Ascending aorta (tissue), 2 donors: Measurements from ENCODE around the gene CCNL2. TPM values are rescaled to one million over a fixed set of nuclear protein-coding genes. Genes with fewer than 3 reads are reported as not detected.

Experiments
- DNase-seq, 2 donors: peaks; one replicate each; pipeline ENCODE4 v3.0.0-alpha.2; 2019; ENCODE audit warnings: low spot score in 2 of 2
- H3K27ac ChIP-seq, 2 donors: fragments of 200-600 bp; sonication (generic); one replicate each; pipeline ENCODE4 v1.5.1; 2016 to 2017; ENCODE audit warnings: mild to moderate bottlenecking in 1 of 2
- H3K27me3 ChIP-seq: fragments of 200-600 bp; sonication (generic); one replicate; pipeline ENCODE4 v1.5.1; 2017
- H3K36me3 ChIP-seq, 2 donors: fragments of 200-600 bp; sonication (generic); one replicate each; pipeline ENCODE4 v1.5.1; 2016
- H3K4me1 ChIP-seq, 2 donors: fragments of 200-600 bp; sonication (generic); one replicate each; pipeline ENCODE4 v1.5.1; 2016 to 2017; ENCODE audit warnings: mild to moderate bottlenecking in 1 of 2
- H3K4me3 ChIP-seq, 2 donors: fragments of 200-600 bp; sonication (generic); one replicate each; pipeline ENCODE4 v1.5.1; 2016 to 2017; ENCODE audit warnings: mild to moderate bottlenecking in 1 of 2
- H3K9me3 ChIP-seq, 2 donors: fragments of 200-600 bp; sonication (generic); one replicate each; pipeline ENCODE4 v1.5.1; 2016
- CTCF ChIP-seq, 3 experiments: fragments of 200-600 bp in 2 of 3; fragments of 450-650 bp in 1 of 3; sonication (generic) in 2 of 3; IDR thresholded peaks; one replicate each; pipeline ENCODE4 v1.5.1; 2016 to 2019; ENCODE audit warnings: antibody characterized with exemption in 3 of 3, mild to moderate bottlenecking in 1 of 3, moderate library complexity in 1 of 3
- intact Hi-C: fragments of 100-400 bp; cut with DNase I; formaldehyde crosslinking; loops from one replicate; pipeline ENCODE4 v1.15.1; 2023
- total RNA-seq: library from RNA; depleted of rRNA; stranded (reverse); fragments of >200 nt; gene quantifications from one replicate; pipeline ENCODE4 v1.1.0, GENCODE V29; 2016

Gene CCNL2
- total RNA-seq, 1 donor from 2014 or later: 150 TPM

GRCh38 chr1:1426496-1427105 lies 27.5 kb upstream of the CCNL2 start:
- no peak overlapping the region for H3K27ac ChIP-seq
- H3K9me3 ChIP-seq: no peaks in the 10 kb centered on the region
- peaks cover 6 to 11% of the 10 kb centered on the region in 2 donors for H3K4me1 ChIP-seq
- no peak overlapping the region for H3K4me3 ChIP-seq
- DNase-seq: no peak
- intact Hi-C loops: no loop called here
- H3K27me3 ChIP-seq: no peaks in the 10 kb centered on the region
- no peak for TF ChIP-seq CTCF (IDR thresholded peaks at IDR 0.05)
- no peaks in the 10 kb centered on the region for H3K36me3 ChIP-seq

GRCh38 chr1:1425753-1426495 lies 26.8 kb upstream of the CCNL2 start:
- Histone ChIP-seq H3K4me1 (peaks cover 6 to 9% of the 10 kb centered on the region in 2 donors), H3K27me3 (no peaks in the 10 kb centered on the region), H3K36me3 (no peaks in the 10 kb centered on the region), H3K4me3 (no peak overlapping the region), H3K9me3 (no peaks in the 10 kb centered on the region), H3K27ac (no peak overlapping the region)
- DNase-seq: no peak
- TF ChIP-seq CTCF (IDR thresholded peaks at IDR 0.05): no peak
- intact Hi-C loops: no loop called here

GRCh38 chr1:1425426-1425752 lies 26.3 kb upstream of the CCNL2 start:
- intact Hi-C loops: no loop called here
- Histone ChIP-seq H3K27ac (no peak overlapping the region), H3K4me1 (peaks cover 2 to 4% of the 10 kb centered on the region in 2 donors), H3K27me3 (no peaks in the 10 kb centered on the region), H3K4me3 (no peak overlapping the region), H3K36me3 (no peaks in the 10 kb centered on the region), H3K9me3 (no peaks in the 10 kb centered on the region)
- no peak for DNase-seq
- no peak for TF ChIP-seq CTCF (IDR thresholded peaks at IDR 0.05)

GRCh38 chr1:1424707-1425106 lies 25.6 kb upstream of the CCNL2 start:
- no peak overlapping the region for H3K27ac ChIP-seq
- H3K4me1 ChIP-seq: peaks cover 0 to 2% of the 10 kb centered on the region in 2 donors
- H3K36me3 ChIP-seq: no peaks in the 10 kb centered on the region
- H3K27me3 ChIP-seq: no peaks in the 10 kb centered on the region
- intact Hi-C loops: no loop called here
- no peak for TF ChIP-seq CTCF (IDR thresholded peaks at IDR 0.05)
- H3K9me3 ChIP-seq: no peaks in the 10 kb centered on the region
- no peak overlapping the region for H3K4me3 ChIP-seq
- no peak for DNase-seq

- no peak for TF ChIP-seq CTCF (IDR thresholded peaks at IDR 0.05)
- H3K9me3 ChIP-seq: no peaks in the 10 kb centered on the region
- intact Hi-C loops: no loop called here
- peaks cover 0 to 2% of the 10 kb centered on the region in 2 donors for H3K4me1 ChIP-seq
- H3K4me3 ChIP-seq: no peak overlapping the region
- H3K36me3 ChIP-seq: no peaks in the 10 kb centered on the region
- no peak overlapping the region for H3K27ac ChIP-seq
- H3K27me3 ChIP-seq: no peaks in the 10 kb centered on the region
- DNase-seq: no peak
These were observed 24.1 kb upstream of the CCNL2 start for GRCh38 chr1:1423245-1423597.
